Measurements from ENCODE around the gene LRRC47.

Gene LRRC47

GRCh38 chr1:3785456-3786157 lies 10.7 kb downstream of the LRRC47 start:
- DNase-seq, result no peak

- no peak for DNase-seq
These were observed 11.3 kb downstream of the LRRC47 start for GRCh38 chr1:3785045-3785444.

GRCh38 chr1:3783651-3784474 lies 12.4 kb downstream of the LRRC47 start:
- DNase-seq, result no peak

GRCh38 chr1:3780901-3781300 lies 15.4 kb downstream of the LRRC47 start:
- DNase-seq, result no peak

GRCh38 chr1:3779912-3780416 lies 16.3 kb downstream of the LRRC47 start:
- no peak for DNase-seq

- no peak for DNase-seq
These were observed 16.9 kb downstream of the LRRC47 start for GRCh38 chr1:3779265-3779911.

- DNase-seq, result no peak
These were observed 17.6 kb downstream of the LRRC47 start for GRCh38 chr1:3778590-3779264.

GRCh38 chr1:3777647-3778589 lies 18.4 kb downstream of the LRRC47 start:
- DNase-seq, result no peak

- no peak for DNase-seq
These were observed 19.2 kb downstream of the LRRC47 start for GRCh38 chr1:3777078-3777547.

- no peak for DNase-seq
These were observed 19.9 kb downstream of the LRRC47 start for GRCh38 chr1:3776231-3776961.

- peak; percentile 60 for DNase-seq
These were observed 20.6 kb downstream of the LRRC47 start for GRCh38 chr1:3775490-3776230.

GRCh38 chr1:3774946-3775489 lies 21.3 kb downstream of the LRRC47 start:
- no peak for DNase-seq

- DNase-seq, result no peak
These were observed 21.9 kb downstream of the LRRC47 start for GRCh38 chr1:3774276-3774945.

GRCh38 chr1:3773572-3774275 lies 22.6 kb downstream of the LRRC47 start:
- DNase-seq, result no peak

- DNase-seq, result no peak
These were observed 23.4 kb downstream of the LRRC47 start, which contains the start of gene SMIM1 for GRCh38 chr1:3772715-3773571. TSS of gene SMIM1 (plus strand) at chr1:3772749. CDS start at chr1:3775374, 2,625 bp downstream.

- peak; percentile 93 for DNase-seq
These were observed 24.1 kb downstream of the LRRC47 start for GRCh38 chr1:3772027-3772714.
